GM13976 (cell line): ENCODE measurements around the gene SLC5A11.

ENCODE experiments used
- DNase-seq: peaks from one replicate; pipeline ENCODE4 v3.0.0; 2012; ENCODE audit warnings: low spot score
- in situ Hi-C: fragments of 300-500 bp; cut with MboI; formaldehyde crosslinking; loops from one replicate; pipeline ENCODE4 v1.12.0; 2022; ENCODE audit warnings: low sequenced_read_pairs, mixed read lengths, inconsistent platforms; ENCODE audit not compliant: unreplicated experiment
- TF ChIP-seq, protein P1 (sequence below): IDR thresholded peaks from 2 replicates; pipeline ENCODE4 v1.5.1; 2012; ENCODE audit warnings: borderline replicate concordance, mild to moderate bottlenecking; ENCODE audit not compliant: insufficient read depth; ENCODE audit errors: extremely low read depth, missing control alignments, control extremely low read depth

The SLC5A11 gene

DNA sequence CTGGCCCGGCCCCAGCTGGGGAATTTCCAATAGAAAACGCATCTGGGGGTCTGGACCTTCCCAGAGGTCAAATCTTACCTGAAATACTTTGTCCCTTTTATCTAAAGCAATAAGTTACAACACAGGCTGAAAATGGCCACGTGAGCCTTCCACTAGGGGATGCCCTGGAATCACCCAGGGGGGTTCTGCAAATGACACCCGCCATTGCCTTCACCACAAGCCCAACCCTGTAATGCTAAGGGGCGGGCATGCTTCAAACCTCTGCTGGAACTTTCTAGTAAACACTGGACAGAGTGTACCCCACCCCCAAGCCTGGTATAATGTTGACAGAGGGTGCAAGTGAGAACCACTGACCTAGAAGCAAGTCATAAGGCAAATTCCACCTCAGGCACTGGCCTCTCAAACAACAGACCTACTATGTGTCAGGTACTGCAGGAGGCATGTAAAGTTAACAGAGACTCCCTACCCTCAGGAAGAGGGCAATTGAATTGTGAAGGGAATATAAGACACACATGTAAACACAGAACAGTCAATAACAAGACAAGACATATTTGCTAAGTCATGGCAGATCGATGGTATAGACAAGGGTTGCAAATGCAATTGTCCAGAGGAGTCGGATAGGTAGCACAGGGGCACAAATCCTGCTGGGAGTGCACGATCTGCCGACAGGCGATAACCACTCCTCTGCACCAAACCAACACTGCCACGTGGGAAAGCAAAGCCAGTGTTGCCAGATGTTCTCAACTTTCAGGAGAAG, 110.4 kb downstream of the SLC5A11 start:
- in situ Hi-C loops = no loop called here
- TF ChIP-seq, protein P1, sequence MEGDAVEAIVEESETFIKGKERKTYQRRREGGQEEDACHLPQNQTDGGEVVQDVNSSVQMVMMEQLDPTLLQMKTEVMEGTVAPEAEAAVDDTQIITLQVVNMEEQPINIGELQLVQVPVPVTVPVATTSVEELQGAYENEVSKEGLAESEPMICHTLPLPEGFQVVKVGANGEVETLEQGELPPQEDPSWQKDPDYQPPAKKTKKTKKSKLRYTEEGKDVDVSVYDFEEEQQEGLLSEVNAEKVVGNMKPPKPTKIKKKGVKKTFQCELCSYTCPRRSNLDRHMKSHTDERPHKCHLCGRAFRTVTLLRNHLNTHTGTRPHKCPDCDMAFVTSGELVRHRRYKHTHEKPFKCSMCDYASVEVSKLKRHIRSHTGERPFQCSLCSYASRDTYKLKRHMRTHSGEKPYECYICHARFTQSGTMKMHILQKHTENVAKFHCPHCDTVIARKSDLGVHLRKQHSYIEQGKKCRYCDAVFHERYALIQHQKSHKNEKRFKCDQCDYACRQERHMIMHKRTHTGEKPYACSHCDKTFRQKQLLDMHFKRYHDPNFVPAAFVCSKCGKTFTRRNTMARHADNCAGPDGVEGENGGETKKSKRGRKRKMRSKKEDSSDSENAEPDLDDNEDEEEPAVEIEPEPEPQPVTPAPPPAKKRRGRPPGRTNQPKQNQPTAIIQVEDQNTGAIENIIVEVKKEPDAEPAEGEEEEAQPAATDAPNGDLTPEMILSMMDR = no peak
- no peak for DNase-seq

DNA sequence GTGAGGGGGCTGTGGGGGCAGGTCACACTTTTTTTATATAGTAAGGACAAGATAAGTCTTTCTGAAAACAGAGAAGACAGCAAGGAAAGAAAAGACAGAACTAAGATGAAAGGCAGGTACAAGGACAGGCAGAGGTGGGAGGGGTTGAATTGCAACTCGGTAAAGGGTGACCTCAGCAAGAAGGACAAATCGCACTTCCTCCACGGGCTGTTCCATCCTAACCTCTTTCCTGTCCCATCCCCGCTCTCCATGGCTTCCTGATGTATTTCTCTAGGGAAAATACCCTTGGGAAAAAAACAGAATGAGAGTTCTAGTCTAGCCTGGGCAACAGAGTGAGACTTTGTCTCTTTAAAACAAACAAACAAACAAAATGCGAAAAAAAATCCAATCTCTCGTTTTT, 112.1 kb downstream of the SLC5A11 start:
- TF ChIP-seq, protein P1 = no peak
- in situ Hi-C loops = no loop called here
- no peak for DNase-seq
